Measurements from ENCODE around the gene NPR2. TPM values are rescaled to one million over a fixed set of nuclear protein-coding genes. Genes with fewer than 3 reads are reported as not detected.
A peak's percentile ranks its signal among the peaks of the same experiment; 100 is the strongest.

NPR2 gene
- total RNA-seq, 2 experiments from 2014 or later = 7.5 to 7.8 TPM

GRCh38 chr9:35797311-35798109, 6.1 kb downstream of the NPR2 start:
- no peaks in the 10 kb centered on the region for H3K27me3 Mint-ChIP-seq
- H3K9me3 Mint-ChIP-seq = no peaks in the 10 kb centered on the region
- no peak for ATAC-seq
- no peak for TF ChIP-seq CTCF (IDR thresholded peaks at IDR 0.05)
- peaks cover 20% of the 10 kb centered on the region for H3K4me1 Mint-ChIP-seq (ENCODE audit: low read depth)
- H3K36me3 Mint-ChIP-seq (ENCODE audit: low read depth) = peaks cover 3% of the 10 kb centered on the region
- intact Hi-C loops (cut with micrococcal nuclease) = no loop called here
- POLR2A ChIA-PET = interaction anchor here (0.6 kb wide), 1 partner anchor 32 kb away, joined by 3 read pairs; no protein-coding TSS in a partner anchor
- CTCF ChIA-PET = interaction anchor here (0.9 to 1.0 kb wide), 2 partner anchors 14 to 28 kb away, joined by 4 read pairs; partner anchors contain the start of gene SPAG8
- H3K27ac Mint-ChIP-seq = no peak overlapping the region
- DNase-seq = no peak
- no peak overlapping the region for H3K4me3 Mint-ChIP-seq

GRCh38 chr9:35798658-35799374, 7.4 kb downstream of the NPR2 start:
- H3K27ac Mint-ChIP-seq = no peak overlapping the region
- ChIA-PET POLR2A (no interaction called here), CTCF (interaction anchor here (2.4 kb wide), 1 partner anchor 9 kb away, joined by 7 read pairs; no protein-coding TSS in a partner anchor)
- intact Hi-C loops (cut with micrococcal nuclease) = no loop called here
- peak; percentile 59 for DNase-seq
- peaks cover 4% of the 10 kb centered on the region for H3K36me3 Mint-ChIP-seq (ENCODE audit: low read depth)
- H3K4me3 Mint-ChIP-seq = no peak overlapping the region
- peak; percentile 92 for ATAC-seq
- peaks cover 20% of the 10 kb centered on the region for H3K4me1 Mint-ChIP-seq (ENCODE audit: low read depth)
- TF ChIP-seq CTCF (IDR thresholded peaks at IDR 0.05) = no peak
- no peaks in the 10 kb centered on the region for H3K27me3 Mint-ChIP-seq
- H3K9me3 Mint-ChIP-seq = no peaks in the 10 kb centered on the region

GRCh38 chr9:35800530-35800929, 9.1 kb downstream of the NPR2 start:
- no peak overlapping the region for H3K27ac Mint-ChIP-seq
- intact Hi-C loops (cut with micrococcal nuclease) = no loop called here
- DNase-seq (no peak), ATAC-seq (no peak)
- H3K36me3 Mint-ChIP-seq (ENCODE audit: low read depth) = peaks cover 6% of the 10 kb centered on the region
- peaks cover 15% of the 10 kb centered on the region for H3K4me1 Mint-ChIP-seq (ENCODE audit: low read depth)
- no peak for TF ChIP-seq CTCF (IDR thresholded peaks at IDR 0.05)
- H3K9me3 Mint-ChIP-seq = no peaks in the 10 kb centered on the region
- ChIA-PET POLR2A (interaction anchor here (0.7 to 0.8 kb wide), 2 partner anchors 11 to 36 kb away, joined by 3 read pairs; partner anchors contain the start of gene SPAG8), CTCF (interaction anchor here (1.0 to 2.4 kb wide), 3 partner anchors 10 to 82 kb away, joined by 3 to 7 read pairs (median 4); no protein-coding TSS in a partner anchor)
- no peaks in the 10 kb centered on the region for H3K27me3 Mint-ChIP-seq
- no peak overlapping the region for H3K4me3 Mint-ChIP-seq

- no peak overlapping the region for H3K27ac Mint-ChIP-seq
- POLR2A ChIA-PET = interaction anchor here (0.7 kb wide), 1 partner anchor 10 kb away, joined by 3 read pairs; the partner anchor contains the start of gene SPAG8
These were observed 10.1 kb downstream of the NPR2 start for GRCh38 chr9:35801328-35802128.

More at GRCh38 chr9:35801328-35802128, 10.1 kb downstream of the NPR2 start:
- DNase-seq (no peak), ATAC-seq (no peak)
- Mint-ChIP-seq H3K4me3 (no peak overlapping the region), H3K4me1 (ENCODE audit: low read depth) (peaks cover 15% of the 10 kb centered on the region), H3K9me3 (no peaks in the 10 kb centered on the region), H3K36me3 (ENCODE audit: low read depth) (peaks cover 9% of the 10 kb centered on the region), H3K27me3 (no peaks in the 10 kb centered on the region)
- CTCF ChIA-PET = interaction anchor here (1.0 to 2.4 kb wide), 3 partner anchors 11 to 81 kb away, joined by 3 to 7 read pairs (median 4); no protein-coding TSS in a partner anchor
- intact Hi-C loops (cut with micrococcal nuclease) = no loop called here
- TF ChIP-seq CTCF (IDR thresholded peaks at IDR 0.05) = no peak

Data from activated CD8-positive, alpha-beta T cell treated with anti-CD3 and anti-CD28 coated beads for 36 hours (primary cell).